ENCODE data around the gene IHH. TPM values are rescaled to one million over a fixed set of nuclear protein-coding genes. Genes with fewer than 3 reads are reported as not detected.
A peak's percentile ranks its signal among the peaks of the same experiment; 100 is the strongest.

Gene IHH
- polyA plus RNA-seq, 3 donors = not detected

DNA sequence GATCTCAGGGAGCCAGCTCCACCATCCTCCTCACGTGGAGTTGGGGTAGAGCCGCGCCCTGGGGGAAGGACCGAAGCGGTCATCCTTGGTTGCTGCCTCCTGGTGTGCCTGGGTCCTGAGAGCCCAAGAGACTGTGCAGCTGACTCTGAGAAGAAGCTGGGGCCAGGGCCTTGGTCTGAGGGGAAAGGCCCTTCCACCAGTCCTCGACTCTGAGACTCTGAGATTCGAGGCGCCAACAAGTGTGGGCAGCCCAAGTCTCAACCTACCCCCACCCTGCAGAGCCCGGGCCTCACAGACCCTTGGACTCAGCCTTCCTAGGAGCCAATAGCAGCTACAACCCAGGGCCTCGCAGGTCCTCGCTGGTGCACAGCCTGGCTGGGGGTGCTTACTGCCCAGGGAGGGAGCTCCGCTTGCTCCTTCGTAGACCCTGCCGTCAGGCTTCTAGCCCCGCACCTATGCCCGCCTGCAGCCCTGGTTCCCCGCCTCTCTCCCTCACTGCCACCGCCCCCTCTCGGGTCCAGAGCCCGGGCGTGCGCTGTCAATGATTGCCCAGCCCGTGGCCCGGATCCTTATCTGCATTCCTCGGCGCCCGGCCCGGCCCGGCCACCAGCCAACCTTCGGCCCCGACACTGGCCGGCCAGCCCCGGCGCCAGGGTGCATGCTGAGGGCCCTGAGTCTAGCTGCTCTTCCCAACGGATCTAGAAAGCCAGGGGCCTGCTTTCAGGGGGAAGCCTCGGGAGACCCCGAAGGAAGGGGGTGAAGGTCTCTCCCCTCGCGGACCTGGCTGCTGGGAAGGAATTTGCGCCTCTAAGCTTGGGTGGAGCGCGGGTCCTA lies 2.0 kb downstream of the IHH start:
- Histone ChIP-seq H2AFZ (ENCODE audit: insufficient read depth, low read depth, low read length, poor library complexity, severe bottlenecking) (no peak overlapping the region), H3K9me3 (replicated peaks in 1 of 2; ENCODE audit: control insufficient read depth in 1 of 2, insufficient read depth in 1 of 2, low read length in 2 of 2) (peaks cover 0 to 28% of the 10 kb centered on the region in 2 donors), H3K4me1 (ENCODE audit: control insufficient read depth in 1 of 2, insufficient read depth in 2 of 2, low read length in 2 of 2) (peaks cover 9 to 15% of the 10 kb centered on the region in 2 donors), H3K4me2 (replicated peaks; ENCODE audit: extremely low read depth, low read length, poor library complexity, severe bottlenecking) (peak overlapping the region; percentile 5), H3K4me3 (replicated peaks in 1 of 3; ENCODE audit: low read depth in 2 of 3, low read length in 3 of 3) (no peak overlapping the region), H3K79me2 (ENCODE audit: insufficient read depth, low read length) (no peaks in the 10 kb centered on the region), H3K27ac (ENCODE audit: low read depth in 1 of 2, low read length in 2 of 2) (no peak overlapping the region), H3K9ac (ENCODE audit: insufficient read depth, low read length, poor library complexity, severe bottlenecking) (no peak overlapping the region), H3K27me3 (ENCODE audit: control insufficient read depth in 2 of 2, insufficient read depth in 2 of 2, low read length in 2 of 2) (peaks cover 59 to 86% of the 10 kb centered on the region in 2 donors), H4K20me1 (ENCODE audit: insufficient read depth, low read length) (no peaks in the 10 kb centered on the region), H3K36me3 (replicated peaks in 1 of 2; ENCODE audit: control insufficient read depth in 1 of 2, insufficient read depth in 2 of 2, low read length in 2 of 2) (no peaks in the 10 kb centered on the region)
- intact Hi-C loops (cut with micrococcal nuclease) = loop anchor here (2.0 to 10.0 kb wide), 5 partner anchors 59 to 246 kb away; partner anchors contain the start of gene PTPRN (in 1 of the 2)
- 8% methylated on average over 39 of the region's 42 CpGs for WGBS (ENCODE audit: insufficient coverage)
- Mint-ChIP-seq H3K4me1 (peaks cover 17% of the 10 kb centered on the region), H3K27ac (peak overlapping the region in 1 of 7 donors; percentile 6), H3K27me3 (ENCODE audit: low read depth in 3 of 3) (peaks cover 70 to 92% (median 89%) of the 10 kb centered on the region in 3 donors), H3K4me3 (peak overlapping the region in 1 of 2 donors; percentile 81), H3K9me3 (peaks cover 0 to 31% (median 4%) of the 10 kb centered on the region in 7 donors), H3K36me3 (peaks cover 0 to 3% of the 10 kb centered on the region in 2 donors)
- TF ChIP-seq, protein P1, sequence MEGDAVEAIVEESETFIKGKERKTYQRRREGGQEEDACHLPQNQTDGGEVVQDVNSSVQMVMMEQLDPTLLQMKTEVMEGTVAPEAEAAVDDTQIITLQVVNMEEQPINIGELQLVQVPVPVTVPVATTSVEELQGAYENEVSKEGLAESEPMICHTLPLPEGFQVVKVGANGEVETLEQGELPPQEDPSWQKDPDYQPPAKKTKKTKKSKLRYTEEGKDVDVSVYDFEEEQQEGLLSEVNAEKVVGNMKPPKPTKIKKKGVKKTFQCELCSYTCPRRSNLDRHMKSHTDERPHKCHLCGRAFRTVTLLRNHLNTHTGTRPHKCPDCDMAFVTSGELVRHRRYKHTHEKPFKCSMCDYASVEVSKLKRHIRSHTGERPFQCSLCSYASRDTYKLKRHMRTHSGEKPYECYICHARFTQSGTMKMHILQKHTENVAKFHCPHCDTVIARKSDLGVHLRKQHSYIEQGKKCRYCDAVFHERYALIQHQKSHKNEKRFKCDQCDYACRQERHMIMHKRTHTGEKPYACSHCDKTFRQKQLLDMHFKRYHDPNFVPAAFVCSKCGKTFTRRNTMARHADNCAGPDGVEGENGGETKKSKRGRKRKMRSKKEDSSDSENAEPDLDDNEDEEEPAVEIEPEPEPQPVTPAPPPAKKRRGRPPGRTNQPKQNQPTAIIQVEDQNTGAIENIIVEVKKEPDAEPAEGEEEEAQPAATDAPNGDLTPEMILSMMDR (IDR thresholded peaks at IDR 0.05) = no peak
- no peak for DNase-seq

DNA sequence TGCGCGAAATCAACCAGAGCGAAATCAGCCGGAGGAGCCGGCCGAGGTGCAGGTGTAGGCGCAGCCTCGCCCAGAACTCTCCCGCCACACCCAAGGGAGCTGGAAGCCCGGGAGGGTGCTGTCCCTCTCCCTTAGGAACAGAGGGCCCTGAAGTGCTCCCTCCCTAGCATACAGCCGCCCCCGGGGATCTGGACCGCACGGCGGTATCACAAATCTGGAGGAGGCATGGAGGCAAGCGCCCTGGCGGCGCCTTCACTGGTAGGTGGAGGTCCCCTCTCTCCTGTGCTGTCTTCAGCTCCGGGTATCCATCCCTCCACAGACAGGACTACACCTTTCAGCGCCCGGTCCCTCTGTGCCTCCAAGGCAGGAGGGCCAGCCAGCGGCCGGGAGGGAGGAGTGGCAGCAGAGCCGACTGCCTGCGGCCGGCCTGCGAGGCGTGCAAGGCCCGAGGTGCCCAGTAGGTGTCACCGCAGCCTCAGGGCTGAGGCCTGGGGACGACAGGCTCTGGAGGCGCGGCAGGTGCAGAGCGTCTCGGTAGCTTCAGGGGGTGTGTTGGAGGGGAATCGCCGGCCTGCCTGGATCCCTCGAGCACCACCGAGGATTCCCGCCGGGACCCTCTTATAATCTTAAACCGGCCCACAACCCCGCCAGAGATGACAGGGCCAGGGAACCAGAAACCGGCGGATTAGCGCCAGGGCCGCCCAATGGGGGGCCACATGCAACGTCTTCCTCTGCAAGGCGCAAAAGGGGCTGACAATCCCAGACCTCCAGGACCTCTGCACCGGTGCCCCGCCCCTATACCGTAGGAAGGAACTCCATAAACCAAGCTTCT lies 2.8 kb downstream of the IHH start:
- H3K4me3 Mint-ChIP-seq = peak overlapping the region in 1 of 2 donors; percentile 76
- H3K9me3 Mint-ChIP-seq = peaks cover 0 to 31% (median 4%) of the 10 kb centered on the region in 7 donors
- Histone ChIP-seq H3K27me3 (ENCODE audit: control insufficient read depth in 2 of 2, insufficient read depth in 2 of 2, low read length in 2 of 2) (peaks cover 51 to 78% of the 10 kb centered on the region in 2 donors), H3K9me3 (replicated peaks in 1 of 2; ENCODE audit: control insufficient read depth in 1 of 2, insufficient read depth in 1 of 2, low read length in 2 of 2) (peaks cover 0 to 24% of the 10 kb centered on the region in 2 donors), H4K20me1 (ENCODE audit: insufficient read depth, low read length) (no peaks in the 10 kb centered on the region), H3K4me1 (ENCODE audit: control insufficient read depth in 1 of 2, insufficient read depth in 2 of 2, low read length in 2 of 2) (peaks cover 9 to 15% of the 10 kb centered on the region in 2 donors), H3K36me3 (replicated peaks in 1 of 2; ENCODE audit: control insufficient read depth in 1 of 2, insufficient read depth in 2 of 2, low read length in 2 of 2) (no peaks in the 10 kb centered on the region), H3K27ac (ENCODE audit: low read depth in 1 of 2, low read length in 2 of 2) (no peak overlapping the region), H2AFZ (ENCODE audit: insufficient read depth, low read depth, low read length, poor library complexity, severe bottlenecking) (no peak overlapping the region), H3K4me3 (replicated peaks in 1 of 3; ENCODE audit: low read depth in 2 of 3, low read length in 3 of 3) (no peak overlapping the region), H3K79me2 (ENCODE audit: insufficient read depth, low read length) (no peaks in the 10 kb centered on the region), H3K9ac (ENCODE audit: insufficient read depth, low read length, poor library complexity, severe bottlenecking) (no peak overlapping the region), H3K4me2 (replicated peaks; ENCODE audit: extremely low read depth, low read length, poor library complexity, severe bottlenecking) (peak overlapping the region; percentile 5)
- peak overlapping the region in 1 of 7 donors; percentile 6 for H3K27ac Mint-ChIP-seq
- peaks cover 17% of the 10 kb centered on the region for H3K4me1 Mint-ChIP-seq
- intact Hi-C loops (cut with micrococcal nuclease) = loop anchor here (2.0 to 10.0 kb wide), 5 partner anchors 59 to 247 kb away; partner anchors contain the start of gene PTPRN (in 1 of the 2)
- H3K36me3 Mint-ChIP-seq = peaks cover 0 to 3% of the 10 kb centered on the region in 2 donors
- 2% methylated on average over 45 of the region's 52 CpGs for WGBS (ENCODE audit: insufficient coverage)
- DNase-seq = peak; percentile 46 to 59 (median 58)
- peaks cover 67 to 87% (median 82%) of the 10 kb centered on the region in 3 donors for H3K27me3 Mint-ChIP-seq (ENCODE audit: low read depth in 3 of 3)
- TF ChIP-seq, protein P1 (IDR thresholded peaks at IDR 0.05) = peak; percentile 91

Measured in CD14-positive monocyte (primary cell).